ENCODE data around the gene BAZ2A.
"Not testable (repeated sequence)": the region's sequence is repeated elsewhere in the genome, so short reads cannot be mapped to it uniquely, and the experiment has no call there.

The BAZ2A gene

DNA sequence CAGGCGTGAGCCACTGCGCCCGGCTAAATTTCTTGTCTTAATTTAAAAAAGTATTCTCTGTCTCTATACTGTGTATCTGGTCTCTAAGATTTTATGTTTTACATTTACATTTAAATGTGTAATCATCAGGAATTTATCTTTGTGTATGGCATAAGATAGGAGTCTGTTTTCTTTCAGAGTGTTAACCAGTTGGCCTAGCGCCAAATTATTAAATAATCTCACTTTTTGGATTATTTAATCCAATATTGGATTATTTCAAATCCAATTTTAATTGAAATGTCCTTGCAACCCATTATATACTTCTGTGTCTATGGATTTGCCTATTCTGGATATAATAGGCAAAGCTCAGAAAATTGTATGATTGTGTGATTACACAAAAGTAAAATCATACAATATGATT, 45.0 kb downstream of the BAZ2A start:
- DNase-seq (ENCODE audit: low read depth) = no peak
- TF ChIP-seq, protein P1, sequence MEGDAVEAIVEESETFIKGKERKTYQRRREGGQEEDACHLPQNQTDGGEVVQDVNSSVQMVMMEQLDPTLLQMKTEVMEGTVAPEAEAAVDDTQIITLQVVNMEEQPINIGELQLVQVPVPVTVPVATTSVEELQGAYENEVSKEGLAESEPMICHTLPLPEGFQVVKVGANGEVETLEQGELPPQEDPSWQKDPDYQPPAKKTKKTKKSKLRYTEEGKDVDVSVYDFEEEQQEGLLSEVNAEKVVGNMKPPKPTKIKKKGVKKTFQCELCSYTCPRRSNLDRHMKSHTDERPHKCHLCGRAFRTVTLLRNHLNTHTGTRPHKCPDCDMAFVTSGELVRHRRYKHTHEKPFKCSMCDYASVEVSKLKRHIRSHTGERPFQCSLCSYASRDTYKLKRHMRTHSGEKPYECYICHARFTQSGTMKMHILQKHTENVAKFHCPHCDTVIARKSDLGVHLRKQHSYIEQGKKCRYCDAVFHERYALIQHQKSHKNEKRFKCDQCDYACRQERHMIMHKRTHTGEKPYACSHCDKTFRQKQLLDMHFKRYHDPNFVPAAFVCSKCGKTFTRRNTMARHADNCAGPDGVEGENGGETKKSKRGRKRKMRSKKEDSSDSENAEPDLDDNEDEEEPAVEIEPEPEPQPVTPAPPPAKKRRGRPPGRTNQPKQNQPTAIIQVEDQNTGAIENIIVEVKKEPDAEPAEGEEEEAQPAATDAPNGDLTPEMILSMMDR (IDR thresholded peaks at IDR 0.05; ENCODE audit: low read length, missing control alignments) = no peak
- H3K4me3 ChIP-seq (replicated peaks; ENCODE audit: low read depth, low read length) = no peak overlapping the region

DNA sequence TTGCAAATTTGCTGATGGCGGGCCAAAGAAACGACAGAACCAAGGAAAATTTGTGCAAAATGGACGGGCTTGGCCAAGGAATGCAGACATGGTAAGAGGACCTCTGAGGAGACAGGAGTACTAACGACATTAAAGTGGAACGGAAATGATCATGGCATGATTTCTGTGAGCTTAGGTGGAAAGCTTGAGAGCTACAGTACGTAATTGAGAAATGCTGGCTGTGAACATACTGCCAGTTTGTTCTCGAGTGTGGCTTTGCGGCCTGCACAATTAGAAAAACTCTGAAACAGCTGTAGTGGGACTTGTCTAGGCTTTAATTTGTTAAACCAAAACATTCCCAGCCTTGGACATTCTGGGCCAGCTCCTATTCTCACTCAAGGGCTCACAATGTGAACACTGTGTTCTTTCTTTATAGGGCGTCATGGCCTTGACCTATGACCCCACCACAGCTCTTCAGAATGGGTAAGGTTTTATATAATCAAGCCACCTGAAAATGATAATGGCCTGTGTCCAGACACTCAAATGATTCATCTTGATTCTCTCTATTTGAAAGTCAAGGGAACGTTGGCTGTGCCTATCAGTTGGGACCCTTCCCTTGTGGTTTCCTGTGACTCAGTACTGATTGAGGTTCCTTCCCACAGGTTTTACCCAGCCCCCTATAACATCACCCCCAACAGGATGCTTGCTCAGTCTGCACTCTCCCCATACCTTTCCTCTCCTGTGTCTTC, 48.5 kb downstream of the BAZ2A start:
- H3K4me3 ChIP-seq (replicated peaks; ENCODE audit: low read depth, low read length) = no peak overlapping the region
- peak; percentile 49 for DNase-seq (ENCODE audit: low read depth)
- TF ChIP-seq, protein P1 (IDR thresholded peaks at IDR 0.05; ENCODE audit: low read length, missing control alignments) = no peak

DNA sequence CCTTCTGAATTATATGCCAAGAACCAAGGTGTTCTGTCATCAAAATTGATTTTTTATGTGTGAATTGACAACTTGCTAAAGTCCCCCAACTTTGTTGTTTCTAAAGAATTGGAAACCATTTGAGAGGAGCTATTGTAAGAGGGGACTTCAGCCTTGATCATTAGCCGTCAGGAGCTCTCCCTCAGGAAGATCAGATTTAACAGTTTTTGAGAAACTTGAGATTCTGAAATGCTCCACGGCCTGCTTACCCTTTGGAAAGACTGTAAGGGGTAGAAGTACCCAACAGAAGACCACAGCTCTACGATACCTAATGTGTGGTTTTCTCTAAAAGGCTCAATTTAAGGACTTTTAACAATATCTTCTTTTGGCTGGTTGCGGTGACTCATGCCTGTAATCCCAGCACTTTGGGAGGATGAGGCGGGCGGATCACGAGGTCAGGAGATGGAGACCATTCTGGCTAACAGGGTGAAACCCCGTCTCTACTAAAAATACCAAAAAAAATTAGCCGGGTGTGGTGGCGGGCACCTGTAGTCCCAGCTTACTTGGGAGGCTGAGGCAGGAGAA, 51.1 kb downstream of the BAZ2A start:
- H3K4me3 ChIP-seq (replicated peaks; ENCODE audit: low read depth, low read length) = no peak overlapping the region
- no peak for DNase-seq (ENCODE audit: low read depth)
- TF ChIP-seq, protein P1 (IDR thresholded peaks at IDR 0.05; ENCODE audit: low read length, missing control alignments) = no peak

DNA sequence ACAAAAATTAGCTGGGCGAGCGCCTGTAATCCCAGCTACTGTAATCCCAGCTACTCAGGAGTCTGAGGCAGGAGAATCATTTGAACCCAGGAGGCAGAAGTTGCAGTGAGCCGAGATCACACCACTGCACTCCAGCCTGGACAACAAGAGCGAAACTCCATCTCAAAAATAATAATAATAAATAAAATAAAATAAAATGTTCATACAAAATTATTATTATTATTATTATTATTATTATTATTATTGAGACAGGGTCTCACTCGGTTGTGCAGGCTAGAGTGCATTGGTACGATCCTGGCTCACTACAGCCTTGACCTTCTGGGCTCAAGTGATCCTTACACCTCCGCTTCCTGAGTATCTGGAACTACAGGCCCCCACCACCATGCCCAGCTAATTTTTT, 52.9 kb downstream of the BAZ2A start:
- DNase-seq (ENCODE audit: low read depth); H3K4me3 ChIP-seq (replicated peaks; ENCODE audit: low read depth, low read length): not testable (repeated sequence)

DNA sequence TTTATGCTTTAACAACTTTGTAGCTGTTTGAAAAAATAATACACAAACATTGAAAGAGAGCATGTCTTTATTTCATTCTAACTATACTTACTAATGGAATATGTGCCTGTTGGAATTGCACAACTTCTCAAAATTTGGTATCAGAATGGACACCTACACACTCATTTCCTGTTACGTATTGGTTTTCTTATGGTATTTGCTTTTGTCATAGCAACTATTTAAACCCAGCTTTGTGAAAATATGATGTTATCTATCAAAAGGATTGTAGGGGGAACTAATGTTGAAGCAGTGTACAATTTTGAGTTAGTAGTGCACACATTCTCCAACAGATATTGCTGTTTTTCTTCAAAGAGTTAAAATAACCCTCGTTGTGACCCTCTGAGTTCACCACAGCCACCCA, 55.9 kb downstream of the BAZ2A start:
- peak; percentile 92 for DNase-seq (ENCODE audit: low read depth)
- no peak overlapping the region for H3K4me3 ChIP-seq (replicated peaks; ENCODE audit: low read depth, low read length)
- TF ChIP-seq, protein P1 (IDR thresholded peaks at IDR 0.05; ENCODE audit: low read length, missing control alignments) = no peak

DNA sequence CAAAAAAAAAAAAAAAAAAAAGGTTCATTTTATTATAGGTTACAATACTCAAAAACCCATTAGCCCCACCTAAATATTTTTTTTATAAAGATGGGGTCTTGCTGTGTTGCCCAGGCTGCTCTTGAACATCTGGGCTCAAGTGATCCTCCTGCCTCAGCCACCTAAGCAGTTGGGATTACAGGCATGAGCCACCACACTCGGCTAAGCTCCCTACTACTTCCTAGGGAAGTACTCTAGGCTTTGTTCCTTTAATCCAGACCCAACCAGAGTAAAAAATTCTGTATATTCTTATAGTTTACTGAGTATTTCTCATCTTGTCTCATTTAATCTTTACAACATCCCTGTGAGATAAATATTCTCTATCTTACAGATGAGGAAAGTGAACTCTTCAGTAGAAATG, 57.8 kb downstream of the BAZ2A start:
- TF ChIP-seq, protein P1 (IDR thresholded peaks at IDR 0.05; ENCODE audit: low read length, missing control alignments) = no peak
- no peak for DNase-seq (ENCODE audit: low read depth)
- H3K4me3 ChIP-seq (replicated peaks; ENCODE audit: low read depth, low read length) = no peak overlapping the region

DNA sequence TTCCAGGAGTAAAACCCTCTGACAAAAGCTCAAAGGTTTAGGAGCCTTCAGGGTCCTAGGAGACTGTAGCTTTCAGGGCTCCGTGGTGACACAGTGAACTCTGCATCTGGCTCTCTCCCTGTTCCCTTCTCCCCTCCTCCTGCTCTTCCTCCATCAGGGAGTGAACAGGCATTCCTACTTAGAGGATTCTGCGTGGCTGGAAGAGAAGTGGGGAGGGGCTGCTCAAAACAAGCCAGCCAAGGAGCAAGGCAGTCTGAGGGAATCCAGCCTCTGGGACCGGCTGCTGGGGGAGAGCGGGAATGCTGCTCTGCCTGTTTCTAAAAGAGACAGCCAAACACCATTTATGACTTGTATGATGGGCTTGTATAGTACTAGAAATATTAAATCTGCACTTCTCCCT, 59.0 kb downstream of the BAZ2A start:
- H3K4me3 ChIP-seq (replicated peaks; ENCODE audit: low read depth, low read length) = no peak overlapping the region
- peak; percentile 37 for DNase-seq (ENCODE audit: low read depth)
- TF ChIP-seq, protein P1 (IDR thresholded peaks at IDR 0.05; ENCODE audit: low read length, missing control alignments) = no peak
